Stomach smooth muscle (tissue), 2 donors: ENCODE measurements around the gene HOXB9.
A peak's percentile ranks its signal among the peaks of the same experiment; 100 is the strongest.

Experiments used
- H3K27ac ChIP-seq: one replicate; pipeline ENCODE4 v1.7.0; 2013; ENCODE audit warnings: mild to moderate bottlenecking, low read length, inconsistent platforms
- H3K27me3 ChIP-seq, 2 donors: one replicate each; pipeline ENCODE4 v1.7.0; 2013; ENCODE audit warnings: low read length in 2 of 2; ENCODE audit not compliant: insufficient read depth in 2 of 2, control insufficient read depth in 1 of 2
- H3K36me3 ChIP-seq, 2 donors: one replicate each; pipeline ENCODE4 v1.7.0; 2013; ENCODE audit warnings: low read length in 2 of 2; ENCODE audit not compliant: control insufficient read depth in 2 of 2, insufficient read depth in 2 of 2
- H3K4me1 ChIP-seq: one replicate; pipeline ENCODE4 v1.7.0; 2013; ENCODE audit warnings: low read length; ENCODE audit not compliant: control insufficient read depth, insufficient read depth
- H3K4me3 ChIP-seq, 2 donors: one replicate each; pipeline ENCODE4 v1.7.0; 2013; ENCODE audit warnings: low read length in 2 of 2
- H3K9ac ChIP-seq, 2 donors: one replicate each; pipeline ENCODE4 v1.7.0; 2013; ENCODE audit warnings: low read length in 2 of 2, mild to moderate bottlenecking in 1 of 2
- H3K9me3 ChIP-seq, 2 donors: one replicate each; pipeline ENCODE4 v1.7.0; 2013; ENCODE audit warnings: low read length in 2 of 2; ENCODE audit not compliant: control insufficient read depth in 2 of 2
- donor health status: healthy.
- donor health status: Pancreatic carcinoma.

Gene HOXB9

DNA sequence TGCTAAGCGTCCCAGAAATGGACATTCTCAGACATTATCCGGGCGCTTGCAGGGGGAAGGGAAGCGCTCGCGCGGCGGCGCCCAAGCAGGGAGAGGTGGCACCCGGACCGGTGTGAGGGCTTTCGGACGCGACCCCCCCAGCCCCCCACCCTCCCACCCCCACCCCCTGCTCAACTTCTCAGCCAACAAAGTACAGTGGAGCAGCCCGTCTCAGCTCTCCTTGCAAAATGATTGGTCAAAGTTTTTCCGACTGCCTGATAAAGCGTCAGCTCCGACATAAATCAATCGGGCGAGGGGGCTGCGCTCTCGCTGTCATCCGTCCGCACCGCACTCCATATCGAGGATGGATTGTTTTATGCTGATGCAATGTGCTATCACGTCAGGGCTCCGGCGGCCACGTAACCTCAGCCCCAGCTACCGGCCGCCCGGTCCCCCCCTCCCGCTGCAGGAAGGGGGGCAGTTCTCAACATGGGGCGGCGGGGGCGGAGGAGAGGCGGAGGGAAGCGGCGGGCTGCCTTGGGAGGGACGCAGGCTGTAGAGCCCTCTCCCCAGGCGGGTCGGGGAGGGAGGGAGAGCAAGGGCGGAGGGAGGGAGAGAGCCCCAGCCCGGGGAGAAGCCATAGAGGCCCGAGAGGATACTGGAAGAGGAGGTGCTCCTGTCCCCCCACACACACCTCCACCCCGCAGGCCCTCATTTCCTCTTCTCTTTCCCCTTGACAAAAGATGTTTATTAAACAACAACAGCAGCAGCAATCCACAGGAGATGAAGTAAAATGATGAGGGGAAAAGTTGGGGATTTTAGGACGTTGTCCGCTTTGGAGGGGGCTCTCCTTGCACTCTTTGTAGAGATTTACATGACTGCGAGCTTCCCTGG, at the start of gene HOXB9:
HOXB9 (minus strand) TSS at position 114 of the 873 bp plus-strand sequence; CDS start at position 25, 89 bp downstream.
- H3K4me1 ChIP-seq, result peaks cover 22% of the 10 kb centered on the region
- H3K36me3 ChIP-seq, result no peaks in the 10 kb centered on the region
- H3K4me3 ChIP-seq, result peak within 1 kb of the TSS in 1 of 2 donors; percentile 61
- no peak within 1 kb of the TSS for H3K9ac ChIP-seq
- peaks cover 91 to 97% of the 10 kb centered on the region in 2 donors for H3K27me3 ChIP-seq
- no peak within 1 kb of the TSS for H3K27ac ChIP-seq
- H3K9me3 ChIP-seq, result no peaks in the 10 kb centered on the region

DNA sequence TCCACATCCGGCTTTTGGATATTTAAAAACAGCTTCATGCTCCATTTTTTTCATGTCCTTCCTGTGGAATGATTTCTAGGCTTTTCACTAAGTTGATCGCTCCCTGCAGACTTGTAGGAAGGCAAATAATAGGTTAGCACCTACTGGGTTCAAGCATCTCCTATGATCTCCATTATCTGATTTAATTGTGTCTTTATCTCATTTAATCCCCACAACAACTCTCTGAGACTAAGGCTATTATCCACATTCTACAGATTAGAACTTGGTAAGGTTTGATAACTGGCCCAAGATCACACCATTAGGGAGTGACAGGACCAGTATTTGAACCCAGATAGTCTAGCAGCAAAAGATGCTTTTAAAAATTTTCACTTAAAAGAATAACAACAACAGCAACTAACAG, 46.2 kb upstream of the HOXB9 start:
- H3K4me3 ChIP-seq, result peak overlapping the region in 1 of 2 donors; percentile 60
- H3K27ac ChIP-seq, result no peak overlapping the region
- no peaks in the 10 kb centered on the region for H3K9me3 ChIP-seq

DNA sequence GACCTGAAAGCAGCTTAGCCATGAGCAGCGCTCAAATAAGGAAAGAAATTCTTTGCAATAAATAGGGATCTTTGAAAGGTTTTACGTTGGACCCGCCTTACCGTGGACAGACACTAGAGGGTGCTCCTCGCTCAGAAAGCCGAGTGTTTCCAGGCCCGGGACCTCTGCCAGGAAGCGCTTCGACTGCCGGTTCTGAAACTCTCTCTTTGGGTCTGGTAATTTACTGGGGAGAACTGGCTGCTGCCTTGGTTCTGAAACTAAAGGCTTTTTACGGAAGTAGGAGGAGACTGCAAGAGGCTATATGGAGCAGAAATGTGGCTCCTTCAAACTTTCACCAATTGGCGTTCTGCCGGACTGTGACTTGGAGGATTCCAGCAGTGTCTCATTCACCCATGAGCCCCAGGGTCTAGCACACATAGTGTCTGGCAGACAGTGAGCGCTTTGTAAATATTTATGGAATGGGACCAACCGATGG, 45.6 kb upstream of the HOXB9 start:
- Histone ChIP-seq H3K27me3 (peaks cover 14 to 19% of the 10 kb centered on the region in 2 donors), H3K4me1 (no peaks in the 10 kb centered on the region), H3K27ac (no peak overlapping the region), H3K9ac (peak overlapping the region in 1 of 2 donors; percentile 35), H3K9me3 (no peaks in the 10 kb centered on the region), H3K4me3 (peak overlapping the region; percentile 60 to 67), H3K36me3 (no peaks in the 10 kb centered on the region)

More for the DNA sequence above, 46.2 kb upstream of the HOXB9 start:
- Histone ChIP-seq H3K9ac (no peak overlapping the region), H3K27me3 (peaks cover 13 to 21% of the 10 kb centered on the region in 2 donors), H3K4me1 (no peaks in the 10 kb centered on the region), H3K36me3 (no peaks in the 10 kb centered on the region)

DNA sequence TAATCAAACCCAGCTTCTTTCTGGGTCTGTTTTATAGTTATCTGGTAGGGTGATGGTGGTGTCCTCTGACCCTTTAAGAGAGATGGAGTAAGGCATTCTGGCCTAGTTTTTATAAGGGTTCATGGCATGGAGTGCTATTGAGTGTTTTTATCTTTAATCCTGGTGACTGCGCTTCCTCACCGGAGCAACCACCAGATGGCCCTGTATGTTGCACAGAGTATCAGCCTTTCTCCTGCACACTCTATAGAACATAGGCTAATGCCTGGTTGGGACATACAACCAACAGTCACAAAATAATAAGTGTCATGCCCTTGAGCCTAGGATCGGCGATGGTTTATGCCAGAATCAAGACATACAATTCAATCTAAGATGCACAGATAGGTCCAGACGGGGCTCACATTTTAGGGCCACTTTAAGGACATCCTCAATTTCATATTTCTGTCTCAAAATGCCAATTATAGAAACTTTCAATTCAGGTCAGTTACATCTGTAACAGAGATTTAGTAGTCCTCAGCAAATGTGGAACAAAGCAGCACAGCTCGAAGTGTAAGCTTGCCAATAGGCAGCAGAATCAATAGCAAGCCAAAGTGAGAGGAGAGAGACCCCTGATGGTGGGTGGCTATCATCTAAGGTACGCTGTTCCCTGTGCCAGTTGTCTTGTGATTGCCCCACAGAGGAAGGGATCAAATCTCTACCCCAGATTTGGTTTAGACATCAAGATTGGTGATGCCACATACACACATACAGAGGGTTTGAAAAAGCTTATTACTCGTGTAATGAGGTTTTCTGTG, 37.2 kb upstream of the HOXB9 start:
- no peaks in the 10 kb centered on the region for H3K9me3 ChIP-seq
- H3K36me3 ChIP-seq, result no peaks in the 10 kb centered on the region
- no peaks in the 10 kb centered on the region for H3K4me1 ChIP-seq
- no peak overlapping the region for H3K4me3 ChIP-seq
- no peak overlapping the region for H3K27ac ChIP-seq
- no peak overlapping the region for H3K9ac ChIP-seq
- H3K27me3 ChIP-seq, result peaks cover 4 to 17% of the 10 kb centered on the region in 2 donors

DNA sequence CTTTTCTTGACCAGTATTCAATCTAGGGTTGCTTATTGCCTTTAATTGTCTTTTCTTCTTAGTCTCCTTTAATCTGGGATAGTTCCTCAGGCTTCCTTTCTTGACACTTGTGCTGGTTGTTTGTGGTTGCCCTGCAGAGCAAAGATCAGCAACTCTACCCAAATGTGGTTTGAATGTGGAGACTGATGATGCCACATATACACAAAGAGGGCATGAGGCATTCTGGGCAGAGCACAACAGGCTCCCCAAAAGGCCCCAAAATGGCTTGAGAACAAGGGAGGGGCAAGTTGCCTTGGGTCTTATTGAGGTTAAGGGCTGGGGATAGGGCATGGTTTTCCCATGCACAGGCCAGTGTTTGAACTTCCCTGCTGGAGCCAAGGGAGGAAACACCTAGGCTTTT, 29.8 kb upstream of the HOXB9 start:
- Histone ChIP-seq H3K27me3 (peaks cover 2 to 4% of the 10 kb centered on the region in 2 donors), H3K9ac (no peak overlapping the region), H3K27ac (no peak overlapping the region), H3K4me1 (no peaks in the 10 kb centered on the region), H3K9me3 (no peaks in the 10 kb centered on the region), H3K36me3 (no peaks in the 10 kb centered on the region), H3K4me3 (no peak overlapping the region)

DNA sequence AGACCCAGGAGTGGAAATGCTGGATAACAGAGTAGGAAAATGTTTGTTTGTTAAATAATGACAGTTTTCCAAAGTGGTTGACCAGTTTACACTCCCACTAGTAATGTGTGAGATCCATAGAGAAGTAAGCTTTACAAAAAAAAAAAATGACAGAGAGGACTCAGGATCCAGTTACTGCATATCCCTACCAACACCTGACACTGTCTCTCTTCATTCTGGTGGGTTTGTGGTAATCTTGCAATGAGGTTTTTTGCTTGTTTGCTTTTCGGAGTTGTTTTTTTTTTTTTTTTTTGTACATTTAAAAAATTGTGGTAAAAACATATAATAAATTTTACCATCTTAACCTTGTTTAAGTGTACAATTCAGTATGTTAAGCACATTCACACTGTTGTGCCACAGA, 23.6 kb upstream of the HOXB9 start:
- Histone ChIP-seq H3K9me3 (no peaks in the 10 kb centered on the region), H3K36me3 (no peaks in the 10 kb centered on the region), H3K27me3 (peaks cover 35 to 38% of the 10 kb centered on the region in 2 donors), H3K4me3 (no peak overlapping the region), H3K27ac (no peak overlapping the region), H3K4me1 (peaks cover 14% of the 10 kb centered on the region), H3K9ac (no peak overlapping the region)

DNA sequence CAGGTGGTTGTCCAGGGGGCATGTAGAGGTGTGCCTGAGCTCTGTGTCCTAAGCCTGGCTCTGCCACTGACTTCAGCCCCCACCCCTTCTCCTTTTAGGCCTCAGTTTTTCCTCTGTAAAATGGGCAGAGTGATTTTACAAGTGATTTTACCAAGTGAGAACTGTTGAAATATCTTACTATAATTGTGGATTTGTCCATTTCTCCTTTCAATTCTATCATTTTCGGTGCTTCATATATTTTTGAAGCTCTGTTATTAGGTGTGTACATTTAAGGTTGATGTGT, 21.7 kb upstream of the HOXB9 start:
- H3K27ac ChIP-seq, result no peak overlapping the region
- H3K27me3 ChIP-seq, result peaks cover 50 to 54% of the 10 kb centered on the region in 2 donors
- H3K4me3 ChIP-seq, result peak overlapping the region; percentile 54 to 74
- H3K9me3 ChIP-seq, result no peaks in the 10 kb centered on the region
- no peaks in the 10 kb centered on the region for H3K36me3 ChIP-seq
- no peak overlapping the region for H3K9ac ChIP-seq
- H3K4me1 ChIP-seq, result peaks cover 14% of the 10 kb centered on the region

DNA sequence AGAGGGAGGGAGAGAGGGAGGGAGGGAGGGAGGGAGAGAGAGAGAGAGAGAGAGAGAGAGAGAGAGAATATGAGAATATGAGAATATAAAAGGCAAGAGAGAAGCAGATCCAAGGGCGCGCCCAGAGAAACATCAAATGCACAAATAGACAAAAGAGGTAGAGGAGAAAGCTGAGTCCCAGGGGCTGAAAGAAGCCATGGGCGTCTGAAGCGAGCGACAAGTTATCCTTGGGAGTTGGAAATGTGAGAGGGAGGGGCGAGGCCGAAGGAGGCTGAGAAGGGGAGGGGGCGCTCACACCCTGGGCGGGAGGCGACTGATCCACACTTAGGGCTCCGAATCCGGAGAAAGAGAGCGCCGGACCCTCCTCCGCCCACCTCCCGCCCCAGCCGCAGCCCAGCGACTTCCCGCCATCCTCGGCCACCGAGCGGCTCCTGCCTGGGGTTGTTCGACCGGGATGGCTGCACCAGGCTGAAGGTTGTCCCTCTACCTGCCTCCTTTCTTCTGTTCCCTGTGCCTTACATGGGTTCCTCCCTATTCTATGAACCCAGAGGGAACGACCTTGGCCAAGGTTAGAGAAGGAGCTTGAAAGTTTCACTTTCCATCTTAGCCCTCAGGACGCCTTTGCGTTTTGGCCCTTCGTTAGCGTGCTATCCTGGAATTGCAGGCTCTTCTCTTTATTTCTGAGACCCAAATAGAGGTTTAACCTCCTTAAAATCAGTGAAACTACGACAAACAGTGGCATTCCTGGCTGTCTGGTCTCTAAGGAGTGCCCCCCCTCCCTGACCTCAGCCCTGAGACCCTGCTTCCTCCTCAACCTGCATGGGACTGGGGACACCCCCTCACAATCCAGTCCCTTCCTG, 21.2 kb upstream of the HOXB9 start:
- H3K9me3 ChIP-seq, result no peaks in the 10 kb centered on the region
- H3K36me3 ChIP-seq, result no peaks in the 10 kb centered on the region
- H3K9ac ChIP-seq, result peak overlapping the region; percentile 13
- peak overlapping the region; percentile 54 to 74 for H3K4me3 ChIP-seq
- peaks cover 14% of the 10 kb centered on the region for H3K4me1 ChIP-seq
- peaks cover 56 to 60% of the 10 kb centered on the region in 2 donors for H3K27me3 ChIP-seq
- no peak overlapping the region for H3K27ac ChIP-seq

DNA sequence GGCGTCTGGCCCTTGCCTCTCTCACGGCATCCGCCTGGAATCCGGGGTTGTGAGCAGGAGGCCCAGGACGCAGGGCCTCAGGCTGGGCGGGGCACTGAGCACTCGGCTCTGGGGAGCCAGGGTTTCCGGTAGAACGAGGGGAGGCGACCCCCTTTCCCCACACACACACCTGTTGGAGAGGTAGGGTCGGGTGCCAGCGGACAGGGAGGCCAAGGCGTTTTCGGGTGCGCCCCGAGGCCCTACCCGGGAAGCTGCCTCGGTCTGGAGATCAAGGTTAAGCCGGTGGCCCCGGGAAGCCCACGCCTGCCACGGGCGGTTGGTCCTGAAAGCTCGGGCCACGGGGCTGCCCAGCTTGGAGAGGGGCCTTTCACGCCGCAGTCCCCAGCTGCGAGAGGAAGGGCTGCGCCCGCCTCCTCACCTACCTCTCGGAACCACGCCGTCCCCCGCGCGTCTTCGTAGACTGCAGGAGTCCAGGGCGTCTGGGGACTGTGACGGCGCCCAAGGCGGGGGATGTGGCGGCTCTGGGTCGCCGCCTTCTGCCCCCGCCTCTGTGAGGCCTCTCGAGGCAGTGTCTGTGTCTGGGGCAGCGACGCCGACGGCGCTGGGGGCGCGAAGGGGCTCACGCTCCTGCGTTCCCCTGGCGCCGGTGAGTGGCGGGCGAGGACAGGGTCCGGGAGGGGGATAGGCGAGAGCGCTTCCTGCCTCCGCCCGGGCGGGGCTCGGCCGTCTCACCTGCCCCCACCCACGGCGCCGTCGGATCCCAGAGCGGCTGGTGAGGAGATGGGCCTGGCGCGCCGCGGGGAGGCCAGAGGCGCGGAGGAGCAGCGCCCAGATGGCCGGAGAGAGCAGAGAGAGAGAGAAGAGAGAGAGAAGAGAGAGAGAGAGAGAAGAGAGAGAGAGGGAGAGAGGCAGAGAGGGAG, 20.3 kb upstream of the HOXB9 start:
- no peak overlapping the region for H3K27ac ChIP-seq
- H3K9ac ChIP-seq, result no peak overlapping the region
- no peaks in the 10 kb centered on the region for H3K36me3 ChIP-seq
- H3K27me3 ChIP-seq, result peaks cover 64 to 69% of the 10 kb centered on the region in 2 donors
- peaks cover 14% of the 10 kb centered on the region for H3K4me1 ChIP-seq
- peak overlapping the region in 1 of 2 donors; percentile 74 for H3K4me3 ChIP-seq
- H3K9me3 ChIP-seq, result no peaks in the 10 kb centered on the region
